IMR-90 (cell line): ENCODE results near the gene INO80E. TPM values are rescaled to one million over a fixed set of nuclear protein-coding genes. Genes with fewer than 3 reads are reported as not detected.

Source experiments
- ATAC-seq: fragments of 200-7000 bp; cut with Tn5 transposase; 2 replicates; pipeline ENCODE4 v1.9.1; 2020; ENCODE audit warnings: low read depth, mild to moderate bottlenecking, moderate library complexity
- BruUV-seq: library from RNA; stranded (reverse); fragments of 400-500 nt; replicated peaks from 2 replicates; lab custom pipeline; 2021; lab: Mats Ljungman, UMichigan
- CTCF ChIA-PET: fragments of 300-600 bp; formaldehyde crosslinking; extraction: SDS; loops from one replicate; lab custom pipeline; 2021; ENCODE audit warnings: antibody characterized with exemption; lab: Yijun Ruan, JAX
- POLR2A ChIA-PET: fragments of 300-600 bp; sonication (Branson Sonifier 250); formaldehyde crosslinking; loops from one replicate; lab custom pipeline; 2022; ENCODE audit warnings: antibody characterized with exemption; ENCODE audit not compliant: unreplicated experiment; lab: Charles Lee
- DNase-seq: peaks from one replicate; pipeline ENCODE4 v3.0.0; 2013
- H2AFZ ChIP-seq: replicated peaks from 2 replicates; pipeline ENCODE3; 2013; ENCODE audit warnings: low read length, mild to moderate bottlenecking; ENCODE audit not compliant: poor library complexity
- H2AK5ac ChIP-seq: 2 replicates; pipeline ENCODE4 v1.6.1; 2013; ENCODE audit warnings: low read depth, low read length, inconsistent platforms
- H2AK9ac ChIP-seq: replicated peaks from 2 replicates; pipeline ENCODE3; 2013; ENCODE audit warnings: mild to moderate bottlenecking, low read depth, low read length, moderate library complexity; ENCODE audit not compliant: poor library complexity
- H2BK120ac ChIP-seq: 2 replicates; pipeline ENCODE4 v1.6.1; 2013; ENCODE audit warnings: low read depth, low read length, inconsistent platforms
- H2BK15ac ChIP-seq: 3 replicates; pipeline ENCODE4 v1.6.1; 2013; ENCODE audit warnings: low read depth, low read length, inconsistent platforms
- H2BK20ac ChIP-seq: 2 replicates; pipeline ENCODE4 v1.6.1; 2013; ENCODE audit warnings: low read depth, mild to moderate bottlenecking, inconsistent platforms, low read length, moderate library complexity
- H2BK5ac ChIP-seq: 2 replicates; pipeline ENCODE4 v1.6.1; 2013; ENCODE audit warnings: mild to moderate bottlenecking, low read depth, low read length, inconsistent platforms; ENCODE audit not compliant: poor library complexity, severe bottlenecking
- H3K14ac ChIP-seq: replicated peaks from 2 replicates; pipeline ENCODE4 v1.6.1; 2013; ENCODE audit warnings: low read depth, low read length, inconsistent platforms
- H3K18ac ChIP-seq: 2 replicates; pipeline ENCODE4 v1.6.1; 2013; ENCODE audit warnings: low read depth, low read length, control low read depth
- H3K23ac ChIP-seq: 2 replicates; pipeline ENCODE4 v1.6.1; 2013; ENCODE audit warnings: low read depth, low read length, inconsistent platforms
- H3K27ac ChIP-seq: 2 replicates; pipeline ENCODE4 v1.5.1; 2013; ENCODE audit warnings: mild to moderate bottlenecking, control low read depth, low read length; ENCODE audit not compliant: insufficient read depth
- H3K27me3 ChIP-seq: 2 replicates; pipeline ENCODE4 v1.6.1; 2013; ENCODE audit warnings: low read length; ENCODE audit not compliant: control insufficient read depth, insufficient read depth
- H3K36me3 ChIP-seq: 2 replicates; pipeline ENCODE4 v1.6.1; 2013; ENCODE audit warnings: low read length, mixed read lengths; ENCODE audit not compliant: control insufficient read depth, insufficient read depth
- H3K4ac ChIP-seq: 2 replicates; pipeline ENCODE4 v1.6.1; 2013; ENCODE audit warnings: low read depth, low read length, inconsistent platforms
- H3K4me1 ChIP-seq: 2 replicates; pipeline ENCODE4 v1.6.1; 2013; ENCODE audit warnings: low read length, mixed read lengths; ENCODE audit not compliant: control insufficient read depth, insufficient read depth
- H3K4me2 ChIP-seq: 2 replicates; pipeline ENCODE4 v1.6.1; 2013; ENCODE audit warnings: low read depth, mild to moderate bottlenecking, control low read depth, low read length, moderate library complexity
- H3K4me3 ChIP-seq: 2 replicates; pipeline ENCODE4 v1.5.1; 2013; ENCODE audit warnings: low read depth, mild to moderate bottlenecking, control low read depth, low read length, moderate library complexity; ENCODE audit not compliant: insufficient read depth
- H3K56ac ChIP-seq: 2 replicates; pipeline ENCODE4 v1.6.1; 2013; ENCODE audit warnings: low read length, inconsistent platforms; ENCODE audit not compliant: insufficient read depth; ENCODE audit errors: extremely low read depth
- H3K79me1 ChIP-seq, 2 experiments: 2 replicates each; pipeline ENCODE4 v1.6.1; 2013; ENCODE audit warnings: low read length in 2 of 2, inconsistent platforms in 1 of 2, low read depth in 1 of 2
- H3K9ac ChIP-seq: 2 replicates; pipeline ENCODE4 v1.6.1; 2013; ENCODE audit warnings: low read depth, low read length, control low read depth
- H3K9me1 ChIP-seq: 2 replicates; pipeline ENCODE4 v1.6.1; 2013; ENCODE audit warnings: low read length, inconsistent platforms; ENCODE audit not compliant: insufficient read depth
- H3K9me3 ChIP-seq: 2 replicates; pipeline ENCODE4 v1.6.1; 2013; ENCODE audit warnings: low read length; ENCODE audit not compliant: control insufficient read depth, insufficient read depth
- H4K20me1 ChIP-seq: 2 replicates; pipeline ENCODE4 v1.6.1; 2013; ENCODE audit warnings: low read length, inconsistent platforms; ENCODE audit not compliant: insufficient read depth
- H4K5ac ChIP-seq: 2 replicates; pipeline ENCODE4 v1.6.1; 2013; ENCODE audit warnings: mild to moderate bottlenecking, low read depth, low read length, control low read depth
- H4K8ac ChIP-seq, 2 experiments: 2 replicates each; pipeline ENCODE4 v1.6.1; 2013; ENCODE audit warnings: low read depth in 2 of 2, low read length in 2 of 2, control low read depth in 1 of 2, inconsistent platforms in 1 of 2
- H4K91ac ChIP-seq: 2 replicates; pipeline ENCODE4 v1.6.1; 2013; ENCODE audit warnings: low read depth, low read length, inconsistent platforms; ENCODE audit not compliant: insufficient read depth
- CHD1 ChIP-seq: IDR thresholded peaks from 2 replicates; pipeline ENCODE4 v1.6.1; 2012; ENCODE audit warnings: low read depth, low read length, improper control_type of control experiment
- FOS ChIP-seq: fragments of 150-350 bp; IDR thresholded peaks from 2 replicates; pipeline ENCODE4 v1.6.1; 2016; ENCODE audit warnings: low read depth, low read length
- MAFK ChIP-seq: IDR thresholded peaks from 2 replicates; pipeline ENCODE4 v1.6.1; 2012; ENCODE audit warnings: low read depth, low read length, improper control_type of control experiment
- MAZ ChIP-seq: IDR thresholded peaks from 2 replicates; pipeline ENCODE4 v1.6.1; 2012; ENCODE audit warnings: low read depth, mild to moderate bottlenecking, low read length, improper control_type of control experiment, moderate library complexity, borderline replicate concordance
- MXI1 ChIP-seq: IDR thresholded peaks from 2 replicates; pipeline ENCODE4 v1.6.1; 2012; ENCODE audit warnings: low read depth, mild to moderate bottlenecking, low read length, moderate library complexity, borderline replicate concordance
- NFE2L2 ChIP-seq: fragments of 150-350 bp; IDR thresholded peaks from 2 replicates; pipeline ENCODE4 v1.6.1; 2016; ENCODE audit warnings: low read depth, mild to moderate bottlenecking, low read length
- POLR2A ChIP-seq: IDR thresholded peaks from 2 replicates; pipeline ENCODE4 v1.6.1; 2012; ENCODE audit warnings: mild to moderate bottlenecking, low read depth, low read length
- RAD21 ChIP-seq: IDR thresholded peaks from 2 replicates; pipeline ENCODE4 v1.6.1; 2012; ENCODE audit warnings: low read length, improper control_type of control experiment
- RCOR1 ChIP-seq: IDR thresholded peaks from 2 replicates; pipeline ENCODE4 v1.6.1; 2012; ENCODE audit warnings: mild to moderate bottlenecking, low read length, improper control_type of control experiment; ENCODE audit not compliant: insufficient replicate concordance
- SMC3 ChIP-seq: fragments of 150-350 bp; IDR thresholded peaks from 2 replicates; pipeline ENCODE4 v1.6.1; 2016; ENCODE audit warnings: low read depth, mild to moderate bottlenecking, antibody characterized with exemption, low read length, moderate library complexity
- WGBS, 2 experiments: methylation state at CpG; one replicate each; pipeline versions ENCODE4 v1.1.5 to v1.1.7; 2013; ENCODE audit warnings: missing lambda C conversion rate in 2 of 2; ENCODE audit not compliant: insufficient read length in 1 of 2; ENCODE audit errors: extremely low coverage in 2 of 2; 5-methylcytosine and 5-hydroxymethylcytosine counted together
- dilution Hi-C: fragments of 300-500 bp; cut with HindIII; formaldehyde crosslinking; loops from one replicate; pipeline ENCODE4 v1.14.3; 2018; ENCODE audit warnings: low sequenced_read_pairs; ENCODE audit not compliant: unreplicated experiment
- in situ Hi-C: fragments of 300-500 bp; cut with MboI; formaldehyde crosslinking; loops from 3 replicates; pipeline ENCODE4 v1.14.3; 2019; ENCODE audit warnings: low sequenced_read_pairs, inconsistent platforms, mixed read lengths
- intact Hi-C: fragments of 100-400 bp; cut with micrococcal nuclease; formaldehyde crosslinking; loops from 2 replicates; pipeline ENCODE4 v1.10.0; 2022
- polyA plus RNA-seq, 3 experiments: library from polyadenylated mRNA; depleted of rRNA; stranded (reverse); fragments of >200 nt; gene quantifications; 2 replicates each; pipeline ENCODE4 v1.2.3, GENCODE V29; 2012; ENCODE audit warnings: low replicate concordance in 1 of 3
- total RNA-seq: library from RNA; depleted of rRNA; stranded (reverse); fragments of >200 nt; gene quantifications from 2 replicates; pipeline ENCODE4 v1.2.3, GENCODE V29; 2012
- TF ChIP-seq, protein P1 (sequence below): fragments of 150-350 bp; IDR thresholded peaks from 2 replicates; pipeline ENCODE4 v1.6.1; 2016; ENCODE audit warnings: low read depth, mild to moderate bottlenecking, low read length, moderate library complexity, borderline replicate concordance
- TF ChIP-seq, protein P2 (sequence below): conservative IDR thresholded peaks from 2 replicates; pipeline ENCODE4 v1.5.1; 2012; ENCODE audit warnings: mild to moderate bottlenecking, low read depth, low read length, improper control_type of control experiment
- TF ChIP-seq, protein P3 (sequence below): fragments of 150-350 bp; IDR thresholded peaks from 2 replicates; pipeline ENCODE4 v1.6.1; 2017; ENCODE audit warnings: mild to moderate bottlenecking, antibody characterized with exemption, low read length, low read depth

INO80E gene
- total and polyA plus RNA-seq, 2 of the 4 experiments (the other 2 are of a cell fraction), result 40.9 to 42.1 TPM

DNA sequence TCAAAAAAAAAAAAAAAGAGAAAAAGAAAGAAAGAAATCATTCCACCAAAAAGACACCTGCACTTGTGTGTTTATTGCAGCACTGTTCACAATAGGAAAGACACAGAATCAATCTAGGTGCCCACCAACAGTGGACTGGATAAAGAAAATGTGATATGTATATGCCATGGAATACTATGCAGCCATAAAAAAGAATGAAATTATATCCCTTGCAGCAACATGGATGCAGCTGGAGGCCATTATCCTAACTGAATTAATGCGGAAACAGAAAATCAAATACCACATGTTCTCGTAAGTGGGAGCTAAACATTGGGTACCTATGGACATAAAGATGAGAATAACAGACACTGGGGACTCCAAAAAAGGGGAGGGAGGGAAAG, 21.2 kb downstream of the INO80E start:
- H3K36me3 ChIP-seq, result no peaks in the 10 kb centered on the region
- H3K27ac ChIP-seq, result no peak overlapping the region
- no peaks in the 10 kb centered on the region for H3K9me3 ChIP-seq
- ATAC-seq (no peak), DNase-seq (no peak)
- H2BK20ac ChIP-seq, result no peak overlapping the region
- H4K5ac ChIP-seq, result no peak overlapping the region
- H3K23ac ChIP-seq, result no peak overlapping the region
- no peak overlapping the region for H4K8ac ChIP-seq
- no peak overlapping the region for H3K56ac ChIP-seq
- no peaks in the 10 kb centered on the region for H3K9me1 ChIP-seq
- TF ChIP-seq MAZ (no peak), NFE2L2 (no peak), POLR2A (no peak), CHD1 (no peak), FOS (no peak), MXI1 (no peak), SMC3 (no peak), MAFK (no peak), RCOR1 (no peak), RAD21 (no peak)
- TF ChIP-seq, protein P1, sequence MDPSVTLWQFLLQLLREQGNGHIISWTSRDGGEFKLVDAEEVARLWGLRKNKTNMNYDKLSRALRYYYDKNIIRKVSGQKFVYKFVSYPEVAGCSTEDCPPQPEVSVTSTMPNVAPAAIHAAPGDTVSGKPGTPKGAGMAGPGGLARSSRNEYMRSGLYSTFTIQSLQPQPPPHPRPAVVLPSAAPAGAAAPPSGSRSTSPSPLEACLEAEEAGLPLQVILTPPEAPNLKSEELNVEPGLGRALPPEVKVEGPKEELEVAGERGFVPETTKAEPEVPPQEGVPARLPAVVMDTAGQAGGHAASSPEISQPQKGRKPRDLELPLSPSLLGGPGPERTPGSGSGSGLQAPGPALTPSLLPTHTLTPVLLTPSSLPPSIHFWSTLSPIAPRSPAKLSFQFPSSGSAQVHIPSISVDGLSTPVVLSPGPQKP, result no peak
- TF ChIP-seq, protein P2, sequence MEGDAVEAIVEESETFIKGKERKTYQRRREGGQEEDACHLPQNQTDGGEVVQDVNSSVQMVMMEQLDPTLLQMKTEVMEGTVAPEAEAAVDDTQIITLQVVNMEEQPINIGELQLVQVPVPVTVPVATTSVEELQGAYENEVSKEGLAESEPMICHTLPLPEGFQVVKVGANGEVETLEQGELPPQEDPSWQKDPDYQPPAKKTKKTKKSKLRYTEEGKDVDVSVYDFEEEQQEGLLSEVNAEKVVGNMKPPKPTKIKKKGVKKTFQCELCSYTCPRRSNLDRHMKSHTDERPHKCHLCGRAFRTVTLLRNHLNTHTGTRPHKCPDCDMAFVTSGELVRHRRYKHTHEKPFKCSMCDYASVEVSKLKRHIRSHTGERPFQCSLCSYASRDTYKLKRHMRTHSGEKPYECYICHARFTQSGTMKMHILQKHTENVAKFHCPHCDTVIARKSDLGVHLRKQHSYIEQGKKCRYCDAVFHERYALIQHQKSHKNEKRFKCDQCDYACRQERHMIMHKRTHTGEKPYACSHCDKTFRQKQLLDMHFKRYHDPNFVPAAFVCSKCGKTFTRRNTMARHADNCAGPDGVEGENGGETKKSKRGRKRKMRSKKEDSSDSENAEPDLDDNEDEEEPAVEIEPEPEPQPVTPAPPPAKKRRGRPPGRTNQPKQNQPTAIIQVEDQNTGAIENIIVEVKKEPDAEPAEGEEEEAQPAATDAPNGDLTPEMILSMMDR, result no peak
- TF ChIP-seq, protein P3, sequence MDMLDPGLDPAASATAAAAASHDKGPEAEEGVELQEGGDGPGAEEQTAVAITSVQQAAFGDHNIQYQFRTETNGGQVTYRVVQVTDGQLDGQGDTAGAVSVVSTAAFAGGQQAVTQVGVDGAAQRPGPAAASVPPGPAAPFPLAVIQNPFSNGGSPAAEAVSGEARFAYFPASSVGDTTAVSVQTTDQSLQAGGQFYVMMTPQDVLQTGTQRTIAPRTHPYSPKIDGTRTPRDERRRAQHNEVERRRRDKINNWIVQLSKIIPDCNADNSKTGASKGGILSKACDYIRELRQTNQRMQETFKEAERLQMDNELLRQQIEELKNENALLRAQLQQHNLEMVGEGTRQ, result no peak
- in situ Hi-C loops (no loop called here), intact Hi-C loops (no loop called here), dilution Hi-C loops (no loop called here)
- H2AFZ ChIP-seq, result no peak overlapping the region
- no peak overlapping the region for H2AK9ac ChIP-seq
- CTCF ChIA-PET, result no interaction called here
- BruUV-seq, result no TSS peak
- no peak overlapping the region for H3K4ac ChIP-seq
- no peak overlapping the region for H3K9ac ChIP-seq
- POLR2A ChIA-PET, result no interaction called here
- H4K20me1 ChIP-seq, result no peaks in the 10 kb centered on the region
- no peak overlapping the region for H3K4me3 ChIP-seq
- WGBS, 2 experiments, result no CpG with 5 or more reads among the region's 2 CpGs
- H2BK5ac ChIP-seq, result no peak overlapping the region
- H3K18ac ChIP-seq, result no peak overlapping the region
- H2BK15ac ChIP-seq, result no peak overlapping the region
- no peak overlapping the region for H4K91ac ChIP-seq
- H2AK5ac ChIP-seq, result no peak overlapping the region
- no peaks in the 10 kb centered on the region for H3K79me1 ChIP-seq
- H3K4me1 ChIP-seq, result no peaks in the 10 kb centered on the region
- peaks cover under 1% of the 10 kb centered on the region; the same call in 1 of the 2 replicates for H3K27me3 ChIP-seq
- H2BK120ac ChIP-seq, result no peak overlapping the region
- no peak overlapping the region for H3K4me2 ChIP-seq
- no peak overlapping the region for H3K14ac ChIP-seq
